NCI-H446 (cell line): ENCODE data around the gene AGPAT1.
"Not testable (repeated sequence)": the region's sequence is repeated elsewhere in the genome, so short reads cannot be mapped to it uniquely, and the experiment has no call there.

Source experiments
- DNase-seq, 2 experiments: peaks; one replicate each; lab custom pipeline; 2025; lab: John Stamatoyannopoulos, UW

AGPAT1 gene

DNA sequence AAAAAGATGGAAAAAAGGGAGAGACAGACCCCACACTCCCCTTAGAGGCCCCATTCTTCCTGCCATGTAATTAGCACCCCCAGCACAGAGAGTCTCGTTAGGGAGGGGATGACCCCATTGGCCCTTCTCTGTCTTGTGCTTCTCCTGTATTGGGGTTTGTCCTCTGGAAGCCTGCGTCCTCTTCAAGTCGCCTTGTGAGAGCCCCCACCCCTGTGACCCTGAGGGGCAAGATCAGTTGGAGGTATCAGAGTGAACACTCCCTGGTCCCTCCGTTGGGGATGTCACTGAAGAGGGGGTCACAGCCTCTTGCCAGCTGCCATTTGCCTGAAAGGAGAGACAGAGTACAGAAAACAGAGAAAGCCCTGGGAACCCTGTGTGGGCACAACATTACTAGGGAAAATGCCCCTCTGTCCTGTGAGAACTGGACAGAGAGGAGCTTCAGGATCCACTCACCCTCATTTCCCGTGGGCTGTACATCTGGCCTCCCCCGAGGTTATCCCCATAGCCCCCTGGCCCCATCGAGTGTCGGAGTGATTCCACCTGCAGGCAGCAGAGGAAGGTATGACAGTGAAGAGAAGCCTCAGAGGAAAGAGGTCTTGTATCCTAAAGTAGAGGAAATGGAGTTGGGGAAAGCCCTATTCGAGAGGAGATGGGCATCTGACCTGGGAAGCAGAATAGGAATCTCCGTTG is 10.4 kb upstream of the AGPAT1 start:
- DNase-seq, result not testable (repeated sequence)

DNA sequence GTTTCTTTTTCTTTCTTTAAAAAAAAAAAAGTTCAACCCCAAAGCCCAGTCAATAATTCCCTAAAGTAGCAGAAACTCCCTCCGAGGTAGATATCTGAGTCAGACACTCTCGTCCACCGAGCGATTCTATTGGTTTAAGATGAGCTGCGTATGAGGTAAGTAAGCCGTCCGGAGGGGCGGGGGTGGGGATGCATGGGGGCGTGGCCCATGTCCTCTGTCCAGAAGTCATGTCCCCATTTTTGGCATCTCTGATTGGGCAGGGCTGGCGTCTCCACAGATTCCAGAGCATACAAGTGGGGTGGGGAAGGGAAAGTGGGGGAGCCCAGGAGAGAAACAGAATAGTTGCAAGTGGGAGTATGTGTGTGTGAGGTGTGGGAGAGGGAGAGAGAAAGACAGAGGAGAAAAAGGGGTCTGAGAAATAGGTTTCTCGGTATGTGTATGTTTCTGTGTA is 9.8 kb upstream of the AGPAT1 start:
- DNase-seq, result not testable (repeated sequence)

DNA sequence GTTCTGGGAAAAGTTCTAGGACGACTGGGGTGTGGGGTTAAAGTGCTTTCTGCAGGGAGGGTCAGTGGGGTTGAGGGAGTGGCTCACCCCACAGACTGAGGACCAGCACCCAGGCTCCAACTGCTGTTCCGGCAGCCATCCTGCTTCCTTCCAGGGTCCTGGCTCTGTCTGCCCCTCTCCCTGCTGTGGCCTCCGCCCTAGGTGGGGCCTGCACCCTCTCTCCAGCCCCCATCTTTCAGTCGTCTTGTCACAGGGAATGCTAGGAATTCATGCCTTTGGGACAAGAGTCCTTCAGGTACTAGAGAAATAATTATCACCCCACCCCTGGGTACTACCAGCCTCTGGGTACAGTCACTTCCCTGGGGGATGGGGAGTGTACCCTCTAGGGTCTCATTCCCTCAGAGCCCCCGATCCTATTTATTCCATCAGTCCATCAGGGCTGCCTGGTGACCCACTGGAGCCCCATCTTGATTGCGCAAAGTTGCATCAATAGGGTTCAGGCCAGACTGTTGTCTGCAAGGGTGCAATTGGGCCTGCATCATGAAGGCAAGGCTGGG is 8.3 kb upstream of the AGPAT1 start, which contains the start of gene AGER:
Gene AGER (minus strand): TSS at position 170 of the 557 bp plus-strand sequence. CDS start 31 bp downstream, at position 139.
- DNase-seq, result no peak

DNA sequence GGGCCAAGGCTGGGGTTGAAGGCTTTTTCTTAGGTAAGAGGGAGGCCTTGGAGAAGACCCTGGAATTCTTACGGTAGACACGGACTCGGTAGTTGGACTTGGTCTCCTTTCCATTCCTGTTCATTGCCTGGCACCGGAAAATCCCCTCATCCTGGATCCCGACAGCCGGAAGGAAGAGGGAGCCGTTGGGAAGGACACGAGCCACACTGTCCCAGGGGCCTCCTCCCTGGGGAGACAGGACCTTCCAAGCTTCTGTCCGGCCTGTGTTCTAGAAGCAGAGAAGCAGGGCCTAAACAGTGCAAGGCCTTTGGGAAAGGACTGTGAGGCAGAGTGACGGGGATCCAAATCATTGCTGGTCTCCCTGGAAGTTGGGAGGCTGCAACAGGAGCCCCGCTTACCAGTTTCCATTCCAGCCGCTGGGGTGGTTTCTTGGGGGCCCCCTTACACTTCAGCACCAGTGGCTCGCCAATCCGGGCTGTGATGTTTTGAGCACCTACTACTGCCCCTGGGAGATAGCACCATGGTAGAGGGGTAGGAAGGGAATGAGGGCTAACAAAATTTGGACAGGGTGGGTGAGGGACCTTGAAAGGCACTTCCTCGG is 7.7 kb upstream of the AGPAT1 start:
- DNase-seq, result no peak

DNA sequence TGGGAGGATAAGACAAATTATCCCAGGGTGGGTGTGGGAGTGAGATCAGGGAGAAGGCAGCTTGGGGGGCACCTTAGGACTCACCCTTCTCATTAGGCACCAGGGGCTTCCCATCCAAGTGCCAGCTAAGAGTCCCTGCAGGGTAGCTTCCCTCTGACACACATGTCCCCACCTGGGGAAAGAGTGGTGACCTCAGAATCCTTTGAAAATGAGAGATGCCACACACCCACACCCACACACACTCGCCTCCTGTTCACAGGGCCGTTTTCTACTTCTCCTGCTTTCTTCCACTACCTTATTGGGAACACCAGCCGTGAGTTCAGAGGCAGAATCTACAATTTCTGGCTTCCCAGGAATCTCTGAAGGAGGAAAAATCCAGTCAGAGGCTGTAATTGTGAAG is 7.1 kb upstream of the AGPAT1 start:
- no peak for DNase-seq

DNA sequence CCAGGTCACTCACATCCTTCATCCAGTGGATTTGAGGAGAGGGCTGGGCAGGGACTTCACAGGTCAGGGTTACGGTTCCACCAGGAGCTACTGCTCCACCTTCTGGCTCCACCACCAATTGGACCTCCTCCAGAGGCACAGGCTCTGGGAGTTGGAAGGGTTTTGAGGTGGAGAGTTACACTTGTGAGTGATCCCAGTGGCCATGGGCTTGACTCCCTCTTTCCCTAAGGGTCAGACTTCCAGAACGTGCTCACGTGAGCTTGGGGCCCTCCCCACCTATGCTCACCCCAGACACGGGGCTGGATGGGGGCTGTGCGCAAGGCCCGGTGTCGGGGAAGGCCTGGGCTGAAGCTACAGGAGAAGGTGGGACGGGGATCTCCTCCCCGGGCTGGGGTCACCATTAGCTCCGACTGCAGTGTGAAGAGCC is 6.7 kb upstream of the AGPAT1 start:
- DNase-seq, result no peak

DNA sequence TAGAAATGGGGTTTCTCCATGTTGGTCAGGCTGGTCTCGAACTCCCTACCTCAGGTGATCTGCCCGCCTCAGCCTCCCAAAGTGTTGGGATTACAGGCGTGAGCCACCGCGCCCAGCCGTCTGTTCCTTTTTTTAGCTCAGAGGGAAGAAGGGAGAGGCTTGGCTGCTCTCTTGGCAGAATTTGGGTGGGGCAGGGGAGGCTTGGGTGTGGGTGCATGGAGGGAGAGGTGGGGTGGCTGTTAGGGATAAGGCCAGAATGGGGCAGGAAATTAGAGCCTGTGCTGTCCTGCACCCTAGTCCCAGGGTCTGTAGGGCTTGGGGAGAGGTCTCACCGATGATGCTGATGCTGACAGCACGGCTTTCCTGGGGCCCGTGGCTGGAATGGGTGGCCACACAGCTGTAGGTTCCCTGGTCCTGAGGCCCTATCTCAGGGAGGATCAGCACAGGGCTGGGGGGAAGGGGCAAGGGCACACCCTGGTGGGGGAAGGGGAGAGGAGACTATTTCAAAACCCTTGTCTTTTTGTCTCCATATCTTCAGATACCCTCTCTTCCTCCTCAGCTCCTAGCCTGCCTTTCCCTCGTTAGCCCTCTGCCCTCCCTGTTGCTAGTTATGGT is 6.1 kb upstream of the AGPAT1 start:
- no peak for DNase-seq

DNA sequence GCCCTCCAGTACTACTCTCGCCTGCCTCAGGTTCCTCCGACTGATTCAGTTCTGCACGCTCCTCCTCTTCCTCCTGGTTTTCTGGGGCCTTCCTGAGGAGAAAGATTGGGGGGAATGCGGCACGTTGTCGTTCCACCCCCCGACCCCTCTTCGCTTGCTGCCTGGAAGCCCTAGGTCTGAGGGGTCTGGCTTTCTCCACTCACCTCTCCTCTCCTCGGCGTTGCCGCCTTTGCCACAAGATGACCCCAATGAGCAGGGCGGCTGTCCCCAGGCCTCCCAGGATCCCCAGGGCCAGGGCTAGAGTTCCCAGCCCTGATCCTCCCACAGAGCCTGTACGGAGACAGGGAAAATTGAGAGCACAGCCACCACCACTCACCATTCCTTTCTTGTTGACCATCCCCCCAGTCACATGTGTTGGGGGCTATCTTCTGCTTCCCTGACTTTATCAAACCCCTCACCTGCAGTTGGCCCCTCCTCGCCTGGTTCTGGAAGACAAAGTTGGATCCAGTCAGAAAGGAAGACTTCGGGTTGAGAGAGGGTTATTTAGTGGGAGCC is 5.3 kb upstream of the AGPAT1 start:
- no peak for DNase-seq

DNA sequence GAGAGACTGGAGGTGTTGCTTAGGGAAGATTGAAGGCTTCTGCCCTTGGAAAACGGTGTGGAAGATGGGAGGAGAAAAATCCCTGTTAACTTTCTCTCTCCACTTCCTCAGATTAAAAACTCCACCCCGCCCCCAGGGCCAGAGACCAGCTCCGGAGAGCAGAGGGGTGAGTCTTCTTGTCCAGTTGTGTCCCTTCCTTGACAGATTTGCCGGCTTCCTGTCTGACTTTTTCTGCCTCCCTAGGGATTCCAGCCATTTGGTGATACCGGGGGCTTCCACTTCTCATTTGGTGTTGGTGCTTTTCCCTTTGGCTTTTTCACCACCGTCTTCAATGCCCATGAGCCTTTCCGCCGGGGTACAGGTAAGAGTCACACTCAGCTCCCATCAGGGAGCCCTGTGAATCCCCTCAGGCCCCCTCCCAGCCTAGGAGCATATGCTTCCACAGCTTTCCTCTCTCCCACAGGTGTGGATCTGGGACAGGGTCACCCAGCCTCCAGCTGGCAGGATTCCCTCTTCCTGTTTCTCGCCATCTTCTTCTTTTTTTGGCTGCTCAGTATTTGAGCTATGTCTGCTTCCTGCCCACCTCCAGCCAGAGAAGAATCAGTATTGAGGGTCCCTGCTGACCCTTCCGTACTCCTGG is 4.0 kb upstream of the AGPAT1 start:
- no peak for DNase-seq

DNA sequence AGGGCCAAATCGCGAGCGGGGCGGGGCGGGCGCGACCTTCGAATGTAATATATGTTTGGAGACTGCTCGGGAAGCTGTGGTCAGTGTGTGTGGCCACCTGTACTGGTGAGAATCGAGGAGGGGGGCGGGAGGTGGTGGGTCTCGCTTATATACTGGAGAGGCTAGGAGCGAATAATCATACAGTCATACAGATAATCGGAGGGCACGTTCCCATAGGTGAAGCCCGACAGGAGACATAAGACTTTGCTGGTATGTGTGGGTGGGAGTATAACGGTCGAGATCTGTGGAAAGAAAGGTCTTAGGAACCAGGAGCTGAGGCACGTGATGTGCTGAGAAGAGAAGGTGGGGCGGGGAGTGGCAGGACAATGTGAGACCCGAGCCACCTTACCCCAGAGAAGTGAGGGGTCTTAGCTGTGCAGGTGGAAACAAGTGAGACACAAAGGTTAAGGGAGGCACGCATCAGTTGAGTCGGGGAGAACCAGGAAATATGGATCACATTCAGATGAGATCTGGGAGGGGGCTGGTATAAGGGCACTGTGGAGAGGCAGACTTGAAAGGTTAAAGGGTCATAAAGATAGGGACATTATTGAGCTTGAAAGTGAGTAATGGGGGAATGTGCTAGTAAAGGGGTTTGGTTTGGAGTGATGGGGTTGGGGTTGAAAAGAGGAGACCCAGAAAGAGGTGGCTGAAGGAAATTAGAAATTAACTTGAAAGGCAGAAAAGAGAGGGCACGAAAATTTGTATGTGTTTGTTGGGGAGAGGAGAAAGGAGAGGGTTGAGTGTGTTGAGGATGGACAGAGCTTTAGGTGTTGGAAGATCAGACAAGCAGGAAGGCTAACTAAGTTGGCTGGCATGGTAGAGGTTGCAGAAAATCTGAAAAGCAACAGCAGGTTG is 2.9 kb upstream of the AGPAT1 start:
- DNase-seq, result no peak

DNA sequence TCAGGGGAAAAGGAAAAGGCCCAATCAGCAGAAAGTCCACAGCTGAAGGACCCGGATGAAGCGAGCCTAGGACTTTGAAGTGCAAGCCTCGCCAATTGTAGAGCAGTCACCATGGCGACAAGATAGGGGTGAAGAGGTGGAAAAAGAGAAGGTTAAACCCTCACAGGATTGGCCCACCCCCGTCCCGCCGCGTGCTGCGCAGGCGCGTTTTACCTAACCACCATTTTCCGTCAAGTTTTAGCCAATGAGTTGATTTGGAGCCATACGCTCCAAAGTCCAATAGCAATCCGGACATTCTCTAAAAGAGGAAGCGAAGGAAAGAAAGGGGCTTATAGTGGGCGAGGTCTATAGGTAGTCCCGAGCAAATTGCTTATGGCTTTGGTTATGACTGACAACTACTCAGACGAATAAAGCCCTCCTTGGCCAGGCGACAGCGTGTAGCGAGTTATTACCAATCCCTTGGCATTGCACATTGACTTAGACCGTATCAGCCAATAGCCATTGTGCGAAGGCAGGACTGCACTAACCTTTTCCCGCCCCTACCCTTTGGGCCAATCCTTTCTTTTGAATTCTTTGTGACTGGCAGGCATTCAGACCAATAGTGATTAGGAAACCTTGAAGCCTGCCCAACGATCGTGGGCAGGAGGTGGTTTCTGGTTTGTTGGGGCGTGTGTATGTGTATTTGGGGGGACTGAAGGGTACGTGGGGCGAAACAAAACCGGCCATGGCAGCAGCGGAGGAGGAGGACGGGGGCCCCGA is 2.1 kb upstream of the AGPAT1 start, which contains the start of gene RNF5:
Gene RNF5 (plus strand): TSS at position 618 of the 759 bp plus-strand sequence. CDS start 107 bp downstream, at position 725.
- DNase-seq, result peak; percentile 100

DNA sequence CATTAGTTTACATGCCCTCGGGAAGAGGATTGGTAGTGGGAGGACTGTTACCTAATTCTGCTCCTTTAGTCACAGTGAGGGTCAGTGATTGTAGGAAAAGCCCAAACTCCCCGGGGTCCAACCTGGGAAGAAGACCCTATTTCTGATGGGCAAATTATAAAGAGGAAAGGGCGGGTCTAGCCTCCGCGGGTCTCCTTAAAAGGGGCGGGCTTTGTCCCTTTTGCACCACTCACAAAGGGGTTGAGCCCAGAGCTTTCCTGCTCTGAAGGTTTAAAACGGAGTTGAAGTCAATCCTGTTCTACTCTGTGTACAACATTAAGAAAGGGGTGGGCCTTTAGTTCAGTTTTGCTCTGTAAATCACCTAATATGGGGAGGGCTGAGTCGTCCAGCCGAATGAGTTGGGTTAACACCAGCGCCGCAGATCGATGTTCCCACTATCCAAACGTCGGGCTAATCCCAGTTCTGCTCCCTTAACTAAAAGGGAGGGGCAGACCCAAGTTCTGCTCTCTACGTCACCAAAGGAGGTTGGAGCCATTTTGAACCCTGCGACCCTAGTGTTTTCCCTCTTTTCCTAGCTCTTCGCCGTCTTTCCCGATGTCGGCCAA is 1.4 kb upstream of the AGPAT1 start:
- peak; percentile 80 to 81 for DNase-seq

DNA sequence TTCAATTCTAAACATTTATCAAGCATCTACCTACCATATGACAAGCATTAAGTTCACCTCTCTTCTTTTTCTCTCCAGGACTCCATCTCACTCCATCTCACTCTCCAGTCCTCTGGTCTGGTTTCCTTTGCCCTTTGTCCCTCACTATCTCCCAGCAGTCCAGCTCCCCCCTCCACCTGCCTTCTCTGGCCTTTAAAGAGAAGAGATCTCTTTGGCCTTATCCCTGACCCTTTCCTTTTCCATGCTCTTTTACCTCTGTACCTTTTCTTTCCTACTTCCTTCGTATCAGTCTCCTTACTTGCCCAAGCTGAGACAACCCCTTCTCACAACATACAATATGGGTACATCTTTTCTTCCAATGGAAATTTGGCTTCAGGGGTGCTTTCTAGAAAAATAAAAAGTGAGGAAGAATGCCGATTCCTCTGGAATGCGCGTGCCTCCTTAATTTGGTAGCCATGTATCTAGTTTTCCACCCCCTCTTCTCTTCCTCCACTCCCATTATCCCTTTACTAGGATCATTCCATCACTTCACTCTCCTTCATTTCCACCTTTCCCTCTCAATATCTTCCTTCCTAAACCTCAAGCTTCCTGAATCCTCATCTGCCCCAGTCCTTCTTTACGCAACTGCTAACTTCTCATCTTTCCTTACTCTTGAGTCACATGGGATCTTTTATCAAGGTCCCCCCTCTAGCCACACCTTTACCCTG is 745 bp upstream of the AGPAT1 start:
- DNase-seq, result peak in 1 of 2 experiments; percentile 34

DNA sequence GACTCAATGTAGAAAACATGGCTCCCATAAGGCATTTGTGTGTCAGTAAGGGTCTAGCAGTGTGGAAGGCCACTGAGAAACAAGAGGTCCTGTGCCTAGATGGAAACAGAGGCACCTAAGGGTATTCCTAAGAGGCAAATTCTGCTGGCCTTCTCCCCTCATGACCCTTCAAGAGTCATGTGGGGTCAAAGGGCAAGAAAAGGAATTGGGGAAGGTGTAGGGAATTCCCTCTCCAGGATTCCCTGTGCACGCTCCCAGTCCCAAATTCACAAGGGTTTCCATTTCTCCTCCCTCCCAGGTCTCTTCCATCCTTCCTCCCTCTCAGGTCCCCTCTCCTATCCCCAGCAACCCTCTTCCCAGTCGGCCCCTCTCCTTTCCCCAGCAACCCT is 568 bp downstream of the AGPAT1 start:
- no peak for DNase-seq

DNA sequence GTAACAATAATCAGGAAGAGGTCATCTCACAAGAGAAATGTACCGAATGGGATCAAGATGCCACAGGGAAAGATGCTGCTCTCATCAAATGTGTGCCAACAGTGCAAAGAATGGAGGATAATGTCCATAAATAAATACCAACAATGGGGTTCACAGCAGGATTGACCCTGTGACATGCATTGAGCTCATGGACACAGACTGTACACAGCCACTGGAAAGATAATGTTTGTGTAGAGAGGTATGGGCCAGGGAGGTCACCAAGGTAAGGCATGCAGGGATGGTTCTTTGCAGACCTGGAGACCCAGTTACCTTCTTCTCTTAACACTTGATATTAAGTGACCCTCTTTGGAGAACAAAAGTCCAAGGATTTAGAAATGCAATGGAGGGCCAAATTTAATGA is 1.5 kb downstream of the AGPAT1 start:
- DNase-seq, result no peak

DNA sequence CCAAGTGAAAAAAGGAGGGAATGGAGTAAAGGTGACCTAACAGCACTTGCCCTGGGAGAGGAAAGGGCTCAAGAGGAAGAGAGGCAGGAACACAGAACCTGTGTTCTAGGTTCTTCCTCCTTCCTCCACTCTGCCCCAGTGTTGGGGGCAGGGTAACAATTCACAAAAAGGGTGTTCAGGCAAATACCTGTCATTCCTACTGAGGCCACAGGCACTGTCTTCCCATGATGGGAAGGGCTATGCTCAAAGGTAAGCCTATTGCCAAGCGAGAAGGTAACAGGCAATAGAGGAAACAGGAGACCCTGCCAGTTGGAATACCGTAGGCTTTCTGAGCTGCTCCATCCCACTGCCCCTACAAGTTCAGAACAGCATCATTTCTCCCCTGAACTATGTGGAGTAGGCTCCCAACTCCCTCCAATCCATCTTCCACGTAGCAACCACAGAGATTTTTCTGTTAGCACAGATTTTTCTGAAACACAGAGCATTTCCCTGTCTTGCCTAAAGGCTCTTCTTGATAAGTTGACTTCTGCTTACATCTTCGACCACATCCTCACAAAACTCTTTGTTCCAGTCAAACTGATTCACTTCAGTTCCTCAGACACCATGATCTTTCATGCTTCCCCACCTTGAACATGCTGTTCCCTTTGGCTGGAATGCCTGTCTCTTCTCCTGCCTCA is 2.7 kb downstream of the AGPAT1 start:
- DNase-seq, result no peak

DNA sequence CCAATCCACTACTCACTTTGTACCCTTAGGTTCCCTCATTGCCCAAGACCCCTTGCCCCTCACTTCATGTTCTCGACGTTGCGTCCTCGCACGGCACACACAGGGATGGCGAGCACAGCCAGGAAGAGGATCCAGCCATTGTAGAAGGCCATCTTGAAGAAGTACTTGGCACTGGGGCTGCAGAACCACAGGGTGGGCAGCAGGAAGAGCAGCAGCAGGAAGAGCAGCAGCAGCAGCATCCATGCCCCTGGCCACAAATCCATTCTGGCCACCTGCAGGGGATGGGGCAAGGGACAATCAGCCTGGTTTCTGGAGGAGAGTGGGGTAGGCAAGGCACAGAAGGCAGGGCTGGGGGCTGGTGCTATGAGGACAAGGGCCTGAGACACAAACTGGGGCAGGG is 4.7 kb downstream of the AGPAT1 start:
- no peak for DNase-seq

DNA sequence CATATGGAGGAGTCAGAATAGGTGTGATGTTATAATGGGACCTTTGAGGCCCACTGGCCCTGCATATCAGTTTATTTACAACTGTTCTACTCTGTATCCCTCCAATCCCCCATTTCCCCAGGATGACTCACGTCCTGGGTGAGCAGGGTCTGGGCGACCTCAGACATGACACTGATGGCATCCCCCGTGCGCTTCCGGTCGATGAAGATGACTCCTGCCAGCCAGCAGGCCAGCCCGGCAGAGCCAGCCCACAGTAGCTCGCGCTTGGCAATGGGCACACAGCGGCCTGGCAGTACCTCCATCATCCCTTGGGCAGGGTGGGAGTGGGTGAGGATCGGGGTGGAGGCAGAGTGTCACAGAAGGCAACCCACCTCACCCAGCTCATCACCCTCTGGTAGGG is 5.6 kb downstream of the AGPAT1 start:
- no peak for DNase-seq
